Osteoblast (primary cell): ENCODE results near the gene FAM81A. TPM values are rescaled to one million over a fixed set of nuclear protein-coding genes. Genes with fewer than 3 reads are reported as not detected.

Experiments
- DNase-seq: peaks from one replicate; pipeline ENCODE4 v3.0.0; 2011; ENCODE audit warnings: low spot score, mixed read lengths; ENCODE audit not compliant: insufficient read length; ENCODE audit errors: missing footprints
- H2AFZ ChIP-seq: 2 replicates; pipeline ENCODE4 v1.6.0; 2011; ENCODE audit warnings: mild to moderate bottlenecking, low read length
- H3K27ac ChIP-seq: 2 replicates; pipeline ENCODE4 v1.5.1; 2011; ENCODE audit warnings: mild to moderate bottlenecking, low read depth, low read length, moderate library complexity
- H3K27me3 ChIP-seq: 2 replicates; pipeline ENCODE4 v1.6.0; 2012; ENCODE audit warnings: mild to moderate bottlenecking, control low read depth, inconsistent platforms, low read length, moderate library complexity; ENCODE audit not compliant: insufficient read depth
- H3K36me3 ChIP-seq: 2 replicates; pipeline ENCODE4 v1.5.1; 2011; ENCODE audit warnings: mild to moderate bottlenecking, low read length, control low read depth, moderate library complexity; ENCODE audit not compliant: insufficient read depth
- H3K4me1 ChIP-seq: 2 replicates; pipeline ENCODE4 v1.5.1; 2011; ENCODE audit warnings: mild to moderate bottlenecking, low read length, control low read depth, moderate library complexity; ENCODE audit not compliant: insufficient read depth
- H3K4me2 ChIP-seq: 2 replicates; pipeline ENCODE4 v1.6.0; 2011; ENCODE audit warnings: mild to moderate bottlenecking, low read length; ENCODE audit not compliant: insufficient read depth
- H3K4me3 ChIP-seq: fragments of 200-600 bp; sonication (generic); 3 replicates; pipeline ENCODE4 v1.5.1; 2012; ENCODE audit warnings: mild to moderate bottlenecking, low read length, inconsistent platforms; ENCODE audit not compliant: insufficient read depth
- H3K79me2 ChIP-seq: 2 replicates; pipeline ENCODE4 v1.6.0; 2012; ENCODE audit warnings: mild to moderate bottlenecking, low read length, control low read depth, inconsistent platforms; ENCODE audit not compliant: insufficient read depth
- H3K9me3 ChIP-seq: 2 replicates; pipeline ENCODE4 v1.5.1; 2011; ENCODE audit warnings: low read depth, low read length, control low read depth
- H4K20me1 ChIP-seq: 2 replicates; pipeline ENCODE4 v1.6.0; 2012; ENCODE audit warnings: mild to moderate bottlenecking, low read length, control low read depth; ENCODE audit not compliant: insufficient read depth
- total RNA-seq: library from RNA; depleted of rRNA; stranded (reverse); fragments of >200 nt; gene quantifications from 2 replicates; pipeline ENCODE4 v1.2.3, GENCODE V29; 2012
- TF ChIP-seq, protein P1 (sequence below): IDR thresholded peaks from 2 replicates; pipeline ENCODE4 v1.5.1; 2011; ENCODE audit warnings: mild to moderate bottlenecking, low read depth, low read length, moderate library complexity; ENCODE audit errors: extremely low read depth

The FAM81A gene
- total RNA-seq, 1 donor, result 0.72 TPM

DNA sequence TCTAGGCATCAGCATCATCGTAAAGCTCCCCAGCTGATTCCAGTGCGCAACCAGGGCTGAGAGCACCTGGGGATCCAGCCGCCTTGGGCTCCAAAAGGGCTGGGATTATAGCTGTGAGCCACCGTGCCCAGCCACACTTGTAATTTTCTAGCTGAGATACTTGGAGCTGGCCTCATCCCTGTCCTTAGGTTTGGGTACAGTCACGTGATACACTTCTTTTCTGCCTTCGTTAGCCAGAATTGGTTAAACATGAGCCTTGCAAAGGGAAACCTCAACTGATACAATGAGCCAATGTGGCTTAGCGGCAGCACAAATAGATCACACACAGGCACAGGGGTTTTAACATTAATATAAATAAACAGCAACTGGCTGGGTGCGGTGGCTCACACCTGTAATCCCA is 103.8 kb downstream of the FAM81A start:
- Histone ChIP-seq H3K27ac (no peak overlapping the region), H3K79me2 (no peaks in the 10 kb centered on the region), H3K36me3 (no peaks in the 10 kb centered on the region), H3K9me3 (no peaks in the 10 kb centered on the region), H4K20me1 (no peaks in the 10 kb centered on the region), H3K4me3 (no peak overlapping the region), H3K4me2 (no peak overlapping the region), H2AFZ (no peak overlapping the region), H3K27me3 (peaks cover 12% of the 10 kb centered on the region), H3K4me1 (no peaks in the 10 kb centered on the region)
- no peak for DNase-seq
- TF ChIP-seq, protein P1, sequence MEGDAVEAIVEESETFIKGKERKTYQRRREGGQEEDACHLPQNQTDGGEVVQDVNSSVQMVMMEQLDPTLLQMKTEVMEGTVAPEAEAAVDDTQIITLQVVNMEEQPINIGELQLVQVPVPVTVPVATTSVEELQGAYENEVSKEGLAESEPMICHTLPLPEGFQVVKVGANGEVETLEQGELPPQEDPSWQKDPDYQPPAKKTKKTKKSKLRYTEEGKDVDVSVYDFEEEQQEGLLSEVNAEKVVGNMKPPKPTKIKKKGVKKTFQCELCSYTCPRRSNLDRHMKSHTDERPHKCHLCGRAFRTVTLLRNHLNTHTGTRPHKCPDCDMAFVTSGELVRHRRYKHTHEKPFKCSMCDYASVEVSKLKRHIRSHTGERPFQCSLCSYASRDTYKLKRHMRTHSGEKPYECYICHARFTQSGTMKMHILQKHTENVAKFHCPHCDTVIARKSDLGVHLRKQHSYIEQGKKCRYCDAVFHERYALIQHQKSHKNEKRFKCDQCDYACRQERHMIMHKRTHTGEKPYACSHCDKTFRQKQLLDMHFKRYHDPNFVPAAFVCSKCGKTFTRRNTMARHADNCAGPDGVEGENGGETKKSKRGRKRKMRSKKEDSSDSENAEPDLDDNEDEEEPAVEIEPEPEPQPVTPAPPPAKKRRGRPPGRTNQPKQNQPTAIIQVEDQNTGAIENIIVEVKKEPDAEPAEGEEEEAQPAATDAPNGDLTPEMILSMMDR, result no peak

DNA sequence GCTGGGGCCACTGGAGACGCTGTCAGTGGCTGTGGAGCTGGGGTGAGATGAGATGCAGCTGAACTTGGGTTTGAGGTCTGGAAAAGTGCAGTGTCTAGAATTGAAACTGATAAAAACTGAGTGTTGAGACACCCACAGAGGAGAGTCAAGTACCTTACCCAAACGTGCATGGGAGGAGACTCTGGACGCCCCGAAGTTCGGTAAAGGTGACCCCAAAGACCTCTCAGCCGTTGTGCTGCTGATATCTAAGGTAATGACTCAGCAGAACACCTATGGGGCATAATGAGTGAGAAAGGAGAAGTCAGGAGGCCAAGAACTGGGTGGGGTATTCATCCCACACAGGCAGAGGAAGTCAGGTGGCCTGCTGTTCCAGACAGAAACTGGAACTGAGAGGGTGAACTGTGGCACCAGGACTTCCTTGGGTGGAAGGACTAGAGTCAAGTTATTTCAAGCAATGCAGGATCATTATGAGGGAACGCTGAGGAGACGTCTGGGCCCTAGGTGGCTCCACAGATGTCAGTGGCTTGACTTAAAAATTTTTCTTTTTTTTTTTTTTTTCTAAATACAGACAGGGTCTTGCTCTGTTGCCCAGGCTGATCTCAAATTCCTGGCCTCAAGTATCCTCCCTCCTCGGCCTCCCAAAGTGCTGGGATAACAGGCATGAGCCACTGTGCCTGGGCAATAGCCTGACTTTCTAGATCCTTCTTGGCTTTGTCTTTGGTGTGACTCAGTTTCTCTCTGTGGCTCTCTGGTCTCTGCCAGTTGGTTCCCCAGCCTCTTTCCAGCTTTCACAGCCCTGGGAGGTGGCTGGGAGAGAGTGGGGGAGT is 105.9 kb downstream of the FAM81A start:
- Histone ChIP-seq H3K79me2 (no peaks in the 10 kb centered on the region), H3K4me2 (no peak overlapping the region), H4K20me1 (no peaks in the 10 kb centered on the region), H3K27ac (no peak overlapping the region), H3K9me3 (no peaks in the 10 kb centered on the region), H3K27me3 (peaks cover 28% of the 10 kb centered on the region), H3K4me3 (no peak overlapping the region), H2AFZ (no peak overlapping the region), H3K4me1 (no peaks in the 10 kb centered on the region), H3K36me3 (no peaks in the 10 kb centered on the region)
- no peak for DNase-seq
- TF ChIP-seq, protein P1, result no peak

DNA sequence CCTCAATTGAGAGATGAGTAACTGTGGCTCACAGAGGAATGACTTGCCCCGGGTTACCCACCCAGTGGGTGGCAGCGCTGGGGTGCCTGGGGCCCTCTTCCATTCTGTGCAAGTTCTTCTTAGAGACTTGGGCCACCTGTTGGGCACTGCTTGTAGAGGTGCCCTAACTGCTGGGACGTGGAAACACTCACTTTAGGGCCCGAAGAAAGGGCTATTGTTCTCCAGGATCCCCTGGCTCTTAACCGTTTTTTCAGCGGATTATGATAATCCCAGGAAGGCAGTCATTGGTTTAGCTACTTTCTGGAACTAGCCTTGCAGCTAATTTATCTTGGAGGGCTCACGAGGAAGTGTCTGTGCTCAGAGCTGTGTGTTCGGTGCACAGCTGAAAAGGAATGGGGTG is 107.6 kb downstream of the FAM81A start:
- TF ChIP-seq, protein P1, result no peak
- Histone ChIP-seq H3K4me2 (no peak overlapping the region), H3K4me1 (no peaks in the 10 kb centered on the region), H3K27me3 (peaks cover 28% of the 10 kb centered on the region), H3K36me3 (no peaks in the 10 kb centered on the region), H3K79me2 (no peaks in the 10 kb centered on the region), H3K9me3 (no peaks in the 10 kb centered on the region), H3K27ac (no peak overlapping the region), H2AFZ (no peak overlapping the region), H4K20me1 (no peaks in the 10 kb centered on the region), H3K4me3 (no peak overlapping the region)
- DNase-seq, result no peak

DNA sequence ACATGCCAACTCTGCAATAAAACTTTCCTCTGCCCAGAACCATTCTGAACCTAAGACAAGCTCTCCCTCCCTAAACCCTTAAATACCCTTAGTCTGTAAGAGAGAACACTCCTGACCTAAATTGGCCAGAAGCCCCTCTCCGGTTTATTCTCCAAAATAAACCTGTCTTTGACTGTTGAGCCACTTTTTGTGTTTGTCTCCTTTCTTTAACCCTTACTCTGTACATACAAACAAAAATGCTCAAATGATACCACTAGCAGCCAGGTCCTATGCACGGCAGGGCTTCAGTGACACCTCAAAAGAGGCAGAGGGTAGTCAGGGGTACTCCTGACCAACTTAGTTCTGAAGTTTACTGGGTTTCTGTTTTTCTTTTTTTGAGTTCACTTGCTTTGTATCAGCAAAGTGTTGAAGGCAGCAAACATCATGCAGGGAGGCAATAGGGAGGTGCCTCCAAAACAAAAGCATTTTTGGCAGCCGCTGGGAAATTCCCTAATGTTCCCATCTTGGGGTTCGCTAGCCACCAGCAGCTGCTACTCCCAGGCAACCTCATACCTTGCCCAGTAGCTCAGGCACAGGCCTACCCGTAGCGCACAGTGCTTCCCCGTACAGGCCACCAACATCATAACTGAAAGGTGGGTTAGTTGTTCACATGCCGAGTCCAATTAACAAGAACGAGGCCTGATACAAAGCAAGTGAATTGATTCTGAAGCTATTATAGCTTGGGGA is 110.7 kb downstream of the FAM81A start:
- Histone ChIP-seq H3K4me2 (no peak overlapping the region), H4K20me1 (no peaks in the 10 kb centered on the region), H3K27me3 (peaks cover 24% of the 10 kb centered on the region), H3K27ac (no peak overlapping the region), H3K4me3 (no peak overlapping the region), H2AFZ (no peak overlapping the region), H3K4me1 (no peaks in the 10 kb centered on the region), H3K9me3 (no peaks in the 10 kb centered on the region), H3K79me2 (no peaks in the 10 kb centered on the region), H3K36me3 (no peaks in the 10 kb centered on the region)
- TF ChIP-seq, protein P1, result no peak
- no peak for DNase-seq
